Heart right ventricle (tissue), 16 donors: ENCODE measurements around the gene TRIM41. TPM values are rescaled to one million over a fixed set of nuclear protein-coding genes. Genes with fewer than 3 reads are reported as not detected.

Experiments used
- ATAC-seq, 8 donors: fragments of 200-7000 bp; cut with Tn5 transposase; one replicate each; pipeline ENCODE4 v1.9.1; 2020; ENCODE audit warnings: mild to moderate bottlenecking in 8 of 8, moderate library complexity in 8 of 8, moderate number of reproducible peaks in 1 of 8
- DNase-seq, 2 donors: peaks; one replicate each; pipeline ENCODE4 v3.0.0-alpha.2; 2020
- H3K27ac ChIP-seq, 10 donors: fragments of 200-600 bp; sonication (generic) in 2 of 10; one replicate each; pipeline versions ENCODE4 v1.5.0 to v1.8.0; 2020 to 2022; ENCODE audit warnings: mild to moderate bottlenecking in 3 of 10
- H3K27me3 ChIP-seq, 7 donors: fragments of 200-600 bp; one replicate each; pipeline ENCODE4 v1.8.0; 2021 to 2022; ENCODE audit warnings: mild to moderate bottlenecking in 2 of 7
- H3K36me3 ChIP-seq, 9 donors: fragments of 200-600 bp; sonication (generic) in 1 of 9; one replicate each; pipeline versions ENCODE4 v1.5.0 to v1.8.0; 2020 to 2022; ENCODE audit warnings: mild to moderate bottlenecking in 2 of 9
- H3K4me1 ChIP-seq, 9 donors: fragments of 200-600 bp; sonication (generic) in 1 of 9; one replicate each; pipeline versions ENCODE4 v1.5.0 to v1.8.0; 2020 to 2022; ENCODE audit warnings: mild to moderate bottlenecking in 4 of 9
- H3K4me3 ChIP-seq, 10 donors: fragments of 200-600 bp; sonication (generic) in 2 of 10; one replicate each; pipeline versions ENCODE4 v1.5.0 to v1.8.0; 2020 to 2022; ENCODE audit warnings: mild to moderate bottlenecking in 7 of 10, moderate library complexity in 2 of 10
- H3K9me3 ChIP-seq, 11 donors: fragments of 200-600 bp in 10 of 11; sonication (generic) in 2 of 11; one replicate each; pipeline versions ENCODE4 v1.5.0 to v1.8.0; 2013 to 2022; ENCODE audit warnings: mild to moderate bottlenecking in 2 of 11, control low read depth in 1 of 11, moderate library complexity in 1 of 11
- WGBS, 2 donors: extraction: QIAGEN DNeasy Blood & Tissue Kit; methylation state at CpG; one replicate each; pipeline ENCODE4 v1.1.7; 2013; ENCODE audit warnings: inconsistent platforms in 1 of 2; 5-methylcytosine and 5-hydroxymethylcytosine counted together
- intact Hi-C, 10 donors: fragments of 100-400 bp; cut with DNase I; formaldehyde crosslinking; loops; one replicate each; pipeline versions ENCODE4 v1.11.1 to v1.14.2; 2022
- polyA plus RNA-seq, 2 donors: library from polyadenylated mRNA; stranded (reverse); fragments of 200-250 nt; gene quantifications; one replicate each; pipeline ENCODE4 v1.2.3, GENCODE V29; 2013
- total RNA-seq, 10 donors: library from RNA; stranded (reverse); fragmentation: NEBNext Ultra II Directional in 3 of 10; extraction: Animal tissue kit (Norgen Biotek cat#: 25700) in 3 of 10; gene quantifications; one replicate each; pipeline versions ENCODE4 v1.2.1 to v1.2.4, GENCODE V29; 2021 to 2023
- TF ChIP-seq, protein P1 (sequence below), 9 donors: fragments of 200-600 bp; sonication (generic) in 2 of 9; IDR thresholded peaks; one replicate each; pipeline versions ENCODE4 v1.5.0 to v1.8.0; 2021 to 2022; ENCODE audit warnings: antibody characterized with exemption in 9 of 9, mild to moderate bottlenecking in 5 of 9, moderate library complexity in 1 of 9
- donor health status: Arrhythmogenic right ventricular cardiomyopathy.
- donor health status: ischemic (EF 13 %, LVEDD 7.1; RV severe dilation, severe dysfunction).
- donor health status: healthy with polysubstance abuse.
- donor health status: DM: no; HTN: yes; CAD: no.
- donor health status: DM: no; HTN: no; CAD: no.
- donor health status: ischemic (EF 25% LVEDD 6.9; RV normal size, moderate dysfunction).
- donor health status: ischemic (EF 25% LVEDD 5.7; RV mildly dilated, moderate dysfunction).
- donor health status: healthy.
- donor health status: DM: yes; HTN: yes; CAD: no.
- donor health status: Ischemic cardiomyopathy.
- donor health status: ischemic (EF 35%, LVEDD 5.7; RV mildly dilated, moderate dysfunction).
- donor health status: nonischemic (EF 11% LVEDD 7.7; RV severe dilation, severe dysfunction).
- donor health status: DM: yes; HTN: yes; CAD: no.
- donor health status: PGD.
- donor health status: ischemic (EF 29% LVEDD 5.4; RV normal size, mild dysfunction).
- donor health status: nonischemic (EF 23%, LVEDD 6.1; RV moderate dilation, normal function).

The TRIM41 gene
- total and polyA plus RNA-seq, 12 donors, result 12.1 to 28.2 (median 25.2) TPM

DNA sequence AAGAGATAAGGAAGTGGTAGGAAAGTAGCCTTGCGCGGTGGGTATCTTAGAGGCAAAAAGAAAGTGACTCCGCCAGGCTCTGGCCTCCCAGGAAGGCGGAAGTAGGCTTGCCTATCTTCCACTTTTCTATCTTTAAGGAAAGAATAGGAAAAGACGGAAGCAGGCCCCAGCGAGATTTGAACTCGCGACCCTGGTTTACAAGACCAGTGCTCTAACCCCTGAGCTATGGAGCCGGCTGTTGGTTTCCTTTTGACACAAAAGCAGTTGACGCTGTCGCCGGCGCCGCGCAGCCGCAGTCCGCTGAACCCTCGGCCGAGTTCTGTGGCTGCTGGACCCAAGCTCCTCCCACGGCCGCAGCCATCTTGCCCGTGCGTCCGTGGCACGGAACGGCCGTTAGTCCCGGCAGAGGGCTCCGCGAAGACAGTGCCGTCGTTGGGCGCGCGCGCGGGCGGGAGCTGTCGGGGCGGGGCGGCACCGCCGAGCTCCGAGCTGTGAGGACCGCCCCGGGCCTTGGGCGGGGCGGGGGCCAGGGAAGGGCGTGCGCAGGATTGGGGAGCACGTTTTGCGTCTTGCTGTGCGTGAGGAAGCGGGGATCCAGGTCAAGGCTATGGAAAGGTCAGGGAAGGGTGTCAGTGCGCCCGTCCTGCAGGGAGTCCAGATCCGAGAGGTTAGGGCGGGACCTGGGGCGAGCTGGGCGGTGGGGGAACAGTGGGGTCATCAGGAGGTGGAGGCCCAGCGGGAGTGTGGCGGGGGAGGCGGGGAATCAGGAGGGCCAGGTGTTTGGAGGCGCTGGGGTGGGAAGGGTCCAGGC lies 31.4 kb upstream of the TRIM41 start:
- ATAC-seq, result peak; percentile 79 to 90 (median 82)
- peaks cover 3 to 51% (median 24%) of the 10 kb centered on the region in 9 donors for H3K4me1 ChIP-seq
- H3K4me3 ChIP-seq, result peak overlapping the region; percentile 66 to 96 (median 81)
- no peaks in the 10 kb centered on the region for H3K9me3 ChIP-seq
- peak; percentile 94 to 96 for DNase-seq
- H3K36me3 ChIP-seq, result no peaks in the 10 kb centered on the region
- 0 to 1% methylated on average over 64 of the region's 64 CpGs for WGBS, 2 donors
- H3K27ac ChIP-seq, result peak overlapping the region; percentile 84 to 96 (median 92)
- TF ChIP-seq, protein P1, sequence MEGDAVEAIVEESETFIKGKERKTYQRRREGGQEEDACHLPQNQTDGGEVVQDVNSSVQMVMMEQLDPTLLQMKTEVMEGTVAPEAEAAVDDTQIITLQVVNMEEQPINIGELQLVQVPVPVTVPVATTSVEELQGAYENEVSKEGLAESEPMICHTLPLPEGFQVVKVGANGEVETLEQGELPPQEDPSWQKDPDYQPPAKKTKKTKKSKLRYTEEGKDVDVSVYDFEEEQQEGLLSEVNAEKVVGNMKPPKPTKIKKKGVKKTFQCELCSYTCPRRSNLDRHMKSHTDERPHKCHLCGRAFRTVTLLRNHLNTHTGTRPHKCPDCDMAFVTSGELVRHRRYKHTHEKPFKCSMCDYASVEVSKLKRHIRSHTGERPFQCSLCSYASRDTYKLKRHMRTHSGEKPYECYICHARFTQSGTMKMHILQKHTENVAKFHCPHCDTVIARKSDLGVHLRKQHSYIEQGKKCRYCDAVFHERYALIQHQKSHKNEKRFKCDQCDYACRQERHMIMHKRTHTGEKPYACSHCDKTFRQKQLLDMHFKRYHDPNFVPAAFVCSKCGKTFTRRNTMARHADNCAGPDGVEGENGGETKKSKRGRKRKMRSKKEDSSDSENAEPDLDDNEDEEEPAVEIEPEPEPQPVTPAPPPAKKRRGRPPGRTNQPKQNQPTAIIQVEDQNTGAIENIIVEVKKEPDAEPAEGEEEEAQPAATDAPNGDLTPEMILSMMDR (IDR thresholded peaks at IDR 0.05), result peak in 3 of 9 donors; percentile 19 to 33 (median 23)
- intact Hi-C loops, result loop anchor here in 7 of 10 donors (1.0 to 5.0 kb wide), 9 partner anchors 11 to 71 kb away; partner anchors contain the start of genes TRIM41 (in 4 of the 7) and TRIM52 (in 1 of the 7)
- H3K27me3 ChIP-seq, result peaks cover 0 to 5% (median 0%) of the 10 kb centered on the region in 7 donors

DNA sequence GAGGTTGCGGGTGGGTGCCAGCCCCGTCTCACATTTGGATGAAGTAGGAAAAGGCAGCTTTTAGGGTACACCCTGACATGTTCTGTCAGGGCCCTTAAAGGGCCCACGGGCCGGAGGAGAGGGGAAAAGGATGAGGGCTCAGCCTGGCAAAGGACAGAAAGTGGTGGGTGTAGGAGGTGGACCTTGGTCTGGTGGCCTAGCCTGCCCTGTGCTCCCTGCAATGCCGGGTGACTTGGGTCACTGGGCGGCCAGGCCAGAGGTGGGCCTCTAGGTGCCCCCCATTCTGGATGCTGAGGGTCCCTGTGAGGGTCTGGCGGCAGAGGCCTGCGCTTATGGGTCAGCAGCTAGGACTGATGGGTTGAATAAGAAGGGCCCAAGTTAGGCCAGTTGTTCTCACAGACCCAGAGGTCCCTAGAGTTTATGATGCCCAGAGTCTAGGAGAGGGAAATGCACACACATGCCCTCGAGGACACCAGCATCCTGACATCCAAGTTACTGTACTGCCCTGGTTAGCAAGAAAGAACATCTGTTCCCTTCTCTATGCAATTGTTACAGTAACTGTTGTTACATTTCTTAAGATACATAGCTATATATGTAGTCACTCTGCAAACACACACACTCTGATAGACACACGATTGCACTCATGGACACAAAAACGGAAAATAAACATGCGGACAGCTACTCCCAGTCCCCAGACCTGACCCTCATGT lies 30.6 kb upstream of the TRIM41 start:
- DNase-seq, result no peak
- H3K4me3 ChIP-seq, result peak overlapping the region; percentile 42 to 96 (median 81)
- intact Hi-C loops, result loop anchor here in 3 of 10 donors (1.0 to 5.0 kb wide), 3 partner anchors 10 to 70 kb away; partner anchors contain the start of genes TRIM41 (in 1 of the 3) and TRIM52 (in 1 of the 3)

DNA sequence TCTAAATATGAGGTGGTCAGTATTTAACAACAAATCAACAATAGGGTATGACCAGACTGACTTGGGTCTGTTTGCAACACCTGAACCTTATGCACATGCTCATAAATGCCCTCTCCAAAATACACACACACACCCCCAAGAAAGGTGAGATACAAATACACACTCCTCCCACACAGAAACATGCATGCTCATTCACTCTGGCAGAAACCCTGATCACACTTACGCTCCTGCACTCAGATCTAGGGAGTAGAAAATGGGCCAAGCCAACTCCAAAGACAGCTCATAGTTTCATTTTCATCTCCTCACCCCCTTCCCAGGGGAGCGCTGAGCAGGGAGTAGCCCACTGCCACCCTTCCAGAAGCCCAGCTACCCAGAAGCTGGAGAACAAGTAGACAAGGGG lies 29.4 kb upstream of the TRIM41 start:
- DNase-seq, result no peak
- Histone ChIP-seq H3K4me1 (peaks cover 3 to 42% (median 24%) of the 10 kb centered on the region in 9 donors), H3K4me3 (no peak overlapping the region), H3K9me3 (no peaks in the 10 kb centered on the region), H3K27me3 (peaks cover 0 to 5% (median 0%) of the 10 kb centered on the region in 7 donors), H3K27ac (no peak overlapping the region), H3K36me3 (peaks cover 0 to 4% (median 0%) of the 10 kb centered on the region in 9 donors)
- ATAC-seq, result no peak
- TF ChIP-seq, protein P1 (IDR thresholded peaks at IDR 0.05), result no peak
- WGBS, 2 donors, result 38 to 95% methylated on average over 2 of the region's 2 CpGs
- intact Hi-C loops, result loop anchor here in 2 of 10 donors (2.0 to 5.0 kb wide), 2 partner anchors 29 to 69 kb away; partner anchors contain the start of genes TRIM41 (in 1 of the 2) and TRIM52 (in 1 of the 2)

More for the DNA sequence above, 30.6 kb upstream of the TRIM41 start:
- peaks cover 3 to 48% (median 24%) of the 10 kb centered on the region in 9 donors for H3K4me1 ChIP-seq
- H3K36me3 ChIP-seq, result no peaks in the 10 kb centered on the region
- peaks cover 0 to 5% (median 0%) of the 10 kb centered on the region in 7 donors for H3K27me3 ChIP-seq
- no peak for ATAC-seq
- TF ChIP-seq, protein P1 (IDR thresholded peaks at IDR 0.05), result no peak
- WGBS, 2 donors, result 53 to 57% methylated on average over 12 of the region's 12 CpGs
- H3K9me3 ChIP-seq, result no peaks in the 10 kb centered on the region
- H3K27ac ChIP-seq, result peak overlapping the region; percentile 84 to 96 (median 92)
